Neural progenitor cell (in vitro differentiated cells): ENCODE measurements around the gene SLC26A8.

ENCODE experiments used
- CTCF ChIP-seq: fragments of 200-600 bp; sonication (generic); IDR thresholded peaks from 2 replicates; pipeline ENCODE4 v1.5.1; 2017; ENCODE audit warnings: antibody characterized with exemption, mild to moderate bottlenecking
- EZH2 ChIP-seq: fragments of 200-600 bp; sonication (generic); IDR thresholded peaks from 2 replicates; pipeline ENCODE4 v1.6.1; 2017; ENCODE audit warnings: antibody characterized with exemption, mild to moderate bottlenecking, moderate library complexity
- EZH2phosphoT487 ChIP-seq: fragments of 200-600 bp; sonication (generic); IDR thresholded peaks from 2 replicates; pipeline ENCODE4 v1.6.1; 2017; ENCODE audit warnings: antibody characterized with exemption

- TF ChIP-seq CTCF (no peak), EZH2 (no peak), EZH2phosphoT487 (no peak)
These were observed 100.3 kb downstream of the SLC26A8 start for GRCh38 chr6:35924146-35924545.
